ENCODE results near the gene MTRF1L.

DNA sequence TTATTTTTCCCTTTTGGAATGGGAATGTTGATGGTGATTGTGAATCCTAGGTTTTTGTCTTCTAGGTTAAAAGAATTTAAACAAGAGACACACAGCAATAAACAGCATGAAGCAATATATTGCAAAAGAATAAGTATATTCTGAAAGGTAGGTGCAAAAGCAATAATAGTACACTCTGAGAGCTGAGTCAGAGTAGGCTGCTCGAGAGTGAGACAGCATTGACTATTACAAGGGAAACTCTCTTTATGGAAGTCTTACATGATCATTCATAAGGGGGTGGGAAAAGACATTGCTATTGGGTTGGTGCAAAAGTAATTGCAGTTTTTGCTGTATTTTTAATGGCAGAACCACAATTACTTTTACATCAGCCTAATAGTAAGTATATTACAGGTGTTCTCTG lies 44.7 kb downstream of the MTRF1L start:
- TF ChIP-seq CTCF (IDR thresholded peaks at IDR 0.05), result no peak
- no peak for TF ChIP-seq POLR2AphosphoS5 (IDR thresholded peaks at IDR 0.05)
